ENCODE measurements around the gene HAP1.
A peak's percentile ranks its signal among the peaks of the same experiment; 100 is the strongest.

Gene HAP1

DNA sequence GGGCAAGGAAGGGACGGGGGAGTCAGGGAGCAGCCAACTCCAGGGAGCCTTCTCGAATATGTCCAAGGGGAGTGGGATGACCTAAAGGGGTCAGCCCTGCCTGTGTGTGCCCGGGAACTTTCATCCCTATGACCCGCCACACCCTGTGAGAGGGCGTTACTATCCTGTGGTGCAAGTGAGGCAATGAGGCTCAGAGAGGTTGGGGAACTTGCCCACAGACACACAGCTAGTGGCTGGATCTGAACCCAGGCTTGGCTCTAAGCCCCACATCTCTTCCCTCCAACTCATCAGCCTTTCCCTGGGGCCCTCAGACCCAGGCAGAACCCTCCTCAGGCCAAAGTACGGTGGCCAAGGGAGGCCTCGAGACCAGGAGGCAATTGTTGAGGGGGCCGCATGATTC is 28.9 kb upstream of the HAP1 start:
- no peak for DNase-seq

DNA sequence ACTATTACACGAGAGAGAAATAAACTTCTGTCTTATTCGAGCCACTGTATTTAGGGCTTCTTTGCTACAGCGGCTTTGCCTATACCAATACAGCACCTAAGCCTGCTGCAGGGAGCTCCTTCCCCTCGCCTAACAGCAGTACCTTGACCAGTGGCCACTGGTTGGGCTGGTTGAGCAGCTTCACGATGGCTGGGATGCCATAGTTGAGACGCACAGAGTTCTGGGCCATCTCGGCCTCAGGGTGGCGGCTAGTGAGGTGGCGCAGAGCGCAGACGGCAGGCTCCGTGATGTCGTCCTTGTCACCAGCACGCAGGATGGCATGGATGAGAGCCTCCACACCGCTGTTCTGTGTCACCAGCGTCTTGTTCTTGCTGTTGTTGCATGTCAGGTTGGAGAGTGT is 28.4 kb upstream of the HAP1 start:
- DNase-seq, result no peak

DNA sequence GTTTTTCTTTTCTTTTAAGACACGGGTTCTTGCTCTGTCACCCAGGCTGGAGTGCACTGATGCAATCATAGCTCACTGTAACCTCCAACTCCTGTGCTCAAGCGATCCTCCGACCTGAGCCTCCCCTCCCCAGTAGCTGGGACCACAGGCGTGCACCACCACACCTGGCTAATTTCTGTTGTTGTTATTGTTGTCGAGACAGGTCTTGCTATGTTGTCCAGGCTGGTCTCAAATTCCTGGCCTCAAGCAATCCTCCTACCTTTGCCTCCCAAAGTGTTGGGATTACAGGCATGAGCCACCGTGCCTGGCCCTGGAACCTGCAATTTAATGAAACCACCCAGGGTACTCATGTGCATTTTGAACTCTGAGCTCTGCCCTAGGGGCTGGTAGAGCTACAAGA is 27.9 kb upstream of the HAP1 start:
- no peak for DNase-seq

DNA sequence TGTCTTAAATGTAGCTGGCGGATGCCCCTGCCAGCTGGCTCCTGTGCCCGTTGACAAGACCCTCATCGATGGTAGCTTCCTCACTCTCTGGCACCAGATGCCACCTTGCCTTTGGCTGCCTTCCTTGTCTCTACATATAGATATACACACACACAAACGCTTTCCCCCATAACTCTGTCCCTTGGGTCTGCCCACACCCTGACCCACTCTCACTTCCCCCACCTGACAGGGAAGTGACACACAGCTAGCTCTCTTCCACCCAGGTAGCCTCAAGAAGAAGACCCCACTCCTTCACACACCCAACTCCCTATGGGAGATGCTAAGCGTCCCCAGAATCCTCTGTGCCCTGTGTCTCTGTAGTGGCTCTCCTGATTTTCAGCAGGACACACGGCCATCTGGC is 26.4 kb upstream of the HAP1 start:
- no peak for DNase-seq

GRCh38 chr17:41758601-41759000 is 24.2 kb upstream of the HAP1 start:
- no peak for DNase-seq

GRCh38 chr17:41754066-41754465 is 19.6 kb upstream of the HAP1 start:
- DNase-seq, result no peak

GRCh38 chr17:41751288-41751687 is 16.8 kb upstream of the HAP1 start:
- no peak for DNase-seq

DNA sequence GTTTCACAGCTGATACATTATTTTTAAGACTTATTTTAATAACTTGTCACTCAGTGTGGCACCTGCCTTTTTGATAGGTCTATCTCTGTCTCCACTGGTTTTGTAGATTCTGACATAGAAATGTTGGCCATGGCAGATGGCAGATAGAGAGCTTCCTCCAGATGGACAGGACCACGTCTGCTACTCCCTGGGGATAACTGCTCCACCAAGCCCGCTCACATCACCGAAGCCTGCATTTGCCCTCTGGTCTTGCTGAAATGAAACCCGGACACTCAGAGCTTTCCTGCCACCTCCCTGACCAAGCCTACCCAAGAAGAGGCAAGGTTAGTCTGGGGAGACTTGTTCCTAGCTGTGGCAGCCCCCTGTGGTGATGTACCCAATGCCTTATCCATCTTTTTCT is 16.4 kb upstream of the HAP1 start:
- peak; percentile 66 to 91 for DNase-seq

DNA sequence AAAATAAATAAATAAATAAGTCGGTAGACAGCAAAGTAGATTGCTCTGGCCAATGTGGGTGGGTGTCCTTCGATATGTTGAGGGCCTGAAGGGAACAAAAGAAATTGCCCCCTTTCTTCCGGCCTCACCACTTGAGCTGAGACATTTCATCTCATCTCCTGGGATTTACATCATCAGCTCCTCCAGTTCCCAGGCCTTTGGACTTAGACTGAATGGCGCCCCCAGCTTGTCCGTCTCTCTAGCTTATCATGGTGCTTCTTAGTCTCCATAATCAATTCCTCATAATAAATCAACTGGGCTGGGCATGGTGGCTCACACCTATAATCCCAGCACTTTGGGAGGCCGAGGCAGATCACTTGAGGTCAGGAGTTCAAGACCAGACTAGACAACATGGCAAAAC is 13.8 kb upstream of the HAP1 start:
- no peak for DNase-seq

DNA sequence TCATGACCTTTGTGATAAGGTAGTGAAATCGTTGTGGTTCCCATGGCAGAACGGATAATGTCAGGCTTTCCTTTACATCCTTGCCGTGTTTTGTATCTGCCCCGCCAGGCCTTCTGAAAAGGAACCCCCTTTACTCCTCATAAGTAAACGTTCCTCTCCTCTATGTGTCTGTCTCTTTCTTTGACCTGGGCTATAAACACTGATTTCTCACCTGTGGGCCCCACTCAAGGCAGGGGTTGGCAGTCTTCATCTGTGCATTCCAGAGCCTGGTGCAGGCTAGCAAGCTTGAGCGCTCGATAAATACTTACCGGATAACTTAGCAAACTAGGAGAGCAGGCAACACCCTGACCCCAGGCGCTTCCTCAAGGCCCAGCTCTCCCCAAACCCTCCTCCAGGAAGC is 7.3 kb upstream of the HAP1 start:
- DNase-seq, result no peak

DNA sequence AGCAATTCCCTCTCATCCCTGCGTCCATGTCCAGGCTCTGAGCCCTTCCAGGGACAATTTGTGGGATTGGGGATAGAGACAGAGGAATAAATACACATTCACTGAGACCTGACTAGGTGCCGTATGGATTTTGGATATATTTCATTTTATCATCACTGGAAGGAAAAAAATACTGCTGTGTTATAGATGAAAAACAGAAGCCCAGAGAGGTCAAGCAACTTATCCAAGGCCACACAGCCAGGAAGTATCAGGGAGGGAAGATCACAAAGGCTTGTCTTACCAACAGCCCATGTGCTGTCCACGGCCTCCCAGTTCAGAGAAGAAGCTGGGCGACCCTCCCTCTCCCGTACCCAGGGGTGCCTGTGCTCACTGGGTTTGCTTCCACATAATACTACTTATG is 6.1 kb upstream of the HAP1 start:
- DNase-seq, result no peak

- no peak for DNase-seq
These were observed 5.4 kb upstream of the HAP1 start for GRCh38 chr17:41739661-41740352.

DNA sequence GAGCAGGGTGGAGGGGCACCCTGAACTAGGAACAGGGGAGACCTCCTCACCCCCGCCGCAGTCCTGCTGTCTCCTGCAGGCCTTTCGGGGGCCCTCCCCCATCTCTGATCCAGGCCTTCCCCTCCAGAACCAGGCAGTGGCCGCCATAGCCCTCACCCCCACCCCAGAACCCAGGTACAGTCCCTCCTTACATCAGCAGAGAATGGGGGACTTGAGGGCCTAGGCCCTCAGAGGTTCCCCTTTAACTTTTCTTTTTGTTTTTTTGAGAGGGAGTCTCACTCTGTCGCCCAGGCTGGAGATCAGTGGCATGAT is 4.3 kb upstream of the HAP1 start:
- DNase-seq, result no peak

DNA sequence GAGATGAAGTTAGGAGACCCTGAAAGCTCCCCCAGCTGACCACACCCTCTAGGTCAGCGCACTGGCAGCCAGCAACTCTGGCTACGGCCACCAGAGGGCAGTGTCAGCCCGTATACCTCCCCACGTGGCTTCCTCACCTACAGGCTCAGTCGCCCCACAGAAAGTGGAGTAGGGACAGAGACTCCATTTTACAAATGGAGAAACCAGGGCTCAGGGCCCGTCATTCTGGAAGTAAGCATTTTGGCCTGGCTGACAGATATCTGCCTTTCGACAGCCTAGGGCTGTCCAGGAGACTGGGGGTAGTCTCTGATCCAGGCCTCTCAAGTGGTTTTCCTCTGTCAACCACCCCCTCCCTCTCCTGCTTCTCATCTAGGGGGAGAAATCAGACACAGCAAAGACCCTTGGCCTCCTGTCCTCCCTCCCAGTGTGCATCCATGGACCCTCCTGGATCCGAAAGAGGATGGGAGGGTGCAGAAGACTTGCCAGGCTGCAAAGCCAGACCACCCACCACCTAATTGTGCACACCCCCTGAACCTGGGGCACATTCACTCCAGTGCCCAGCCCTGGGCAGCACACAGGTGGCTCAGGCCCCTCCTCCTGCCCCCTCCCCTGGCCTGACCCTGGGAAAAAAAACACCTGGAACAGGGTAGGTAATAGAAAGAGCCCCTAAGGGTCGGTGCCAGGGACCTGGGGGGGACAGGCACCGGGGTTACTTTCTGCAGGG is 3.8 kb upstream of the HAP1 start:
- peak; percentile 73 to 87 for DNase-seq

- DNase-seq, result no peak
These were observed 3.2 kb upstream of the HAP1 start for GRCh38 chr17:41737680-41738023.

GRCh38 chr17:41736983-41737679 is 2.7 kb upstream of the HAP1 start:
- no peak for DNase-seq

- DNase-seq, result no peak
These were observed 1.3 kb upstream of the HAP1 start for GRCh38 chr17:41735744-41736143.

DNA sequence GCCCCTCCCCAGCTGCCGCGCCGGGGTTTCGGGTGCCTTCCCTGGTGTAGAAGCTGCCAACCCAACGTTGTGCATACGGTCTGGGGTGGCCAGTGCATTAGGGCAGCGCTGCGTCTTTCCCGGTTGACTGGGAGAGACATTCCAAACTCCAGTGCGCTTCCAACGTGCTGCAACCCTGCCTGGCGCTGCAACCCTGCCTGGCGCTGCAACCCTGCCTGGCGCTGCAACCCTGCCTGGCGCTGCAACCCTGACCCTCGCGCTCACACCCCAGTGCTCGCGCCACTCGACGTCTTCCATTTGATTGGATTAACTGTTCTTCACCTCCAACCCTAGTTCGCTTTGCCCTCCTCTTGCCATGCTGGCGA is 488 bp upstream of the HAP1 start:
- DNase-seq, result peak in 1 of 2 experiments; percentile 45

- peak; percentile 35 to 71 for DNase-seq
These were observed 900 bp downstream of the HAP1 start for GRCh38 chr17:41733348-41734138.

DNA sequence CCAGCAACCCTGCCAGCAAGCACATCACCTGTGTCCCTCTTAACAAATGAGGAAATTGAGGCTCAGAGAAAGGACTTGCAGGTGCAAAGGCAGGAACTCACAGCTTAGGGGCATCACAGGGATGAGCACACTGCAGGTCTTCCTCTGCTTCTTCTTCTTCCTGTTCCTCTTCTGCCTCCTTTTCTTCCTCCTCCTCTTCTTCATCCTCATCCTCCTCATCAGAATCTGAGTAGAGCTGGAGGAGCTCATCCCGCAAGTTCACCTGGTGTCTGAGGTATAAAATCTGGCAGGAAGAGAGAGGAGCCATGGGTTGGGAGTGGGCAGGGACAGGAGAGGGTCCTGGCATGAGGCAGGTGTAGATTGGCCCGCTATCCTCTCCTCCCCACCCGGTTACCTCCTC is 2.6 kb downstream of the HAP1 start:
- DNase-seq, result no peak

GRCh38 chr17:41730479-41730878 is 4.0 kb downstream of the HAP1 start:
- no peak for DNase-seq

DNA sequence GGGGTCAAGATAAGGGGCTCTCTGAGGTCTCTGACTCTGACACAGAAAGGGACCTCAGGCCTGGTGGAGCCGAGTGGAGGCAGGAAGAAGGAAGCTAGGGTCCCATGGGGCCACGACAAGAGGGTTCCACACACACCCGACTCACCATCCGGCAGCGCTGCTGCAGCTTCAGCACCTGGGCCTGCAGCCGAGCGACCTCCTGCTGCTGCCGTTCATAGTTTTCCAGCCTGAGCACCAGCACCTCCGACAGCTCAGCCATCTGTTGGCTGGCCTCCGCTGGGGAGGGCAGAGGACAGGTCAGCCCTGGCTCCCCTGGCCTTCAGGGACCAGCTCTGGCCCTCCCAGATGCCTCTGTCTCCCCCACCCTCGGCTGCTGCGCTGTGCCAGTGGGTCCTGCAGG is 6.4 kb downstream of the HAP1 start:
- DNase-seq, result no peak

DNA sequence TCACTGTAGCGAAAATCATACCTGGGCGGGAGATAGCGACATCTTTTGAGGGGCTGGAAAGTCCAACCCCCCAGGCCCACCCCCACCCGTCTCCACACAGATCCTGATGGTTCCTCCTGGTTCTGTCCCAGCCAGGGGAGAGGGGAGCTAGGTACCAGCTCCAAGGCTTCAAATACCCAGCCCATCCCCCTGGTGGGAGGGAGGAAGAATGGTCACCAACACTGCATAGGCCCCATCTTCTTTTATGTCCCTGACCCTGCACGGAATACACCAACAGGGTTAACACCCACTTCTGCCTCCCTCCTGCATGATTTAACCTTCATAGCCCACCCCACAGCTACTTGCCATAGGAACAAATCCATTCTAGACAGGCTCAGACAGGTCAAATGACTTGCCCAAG is 9.3 kb downstream of the HAP1 start:
- DNase-seq, result no peak
